ENCODE results near the gene CAPN11. TPM values are rescaled to one million over a fixed set of nuclear protein-coding genes. Genes with fewer than 3 reads are reported as not detected.

The CAPN11 gene
- total RNA-seq, 2 experiments from 2014 or later: not detected

- Histone ChIP-seq H3K4me3 (ENCODE audit: low read depth, low read length, poor library complexity, severe bottlenecking) (no peak overlapping the region), H3K4me1 (ENCODE audit: insufficient read depth, low read length, poor library complexity, severe bottlenecking) (no peaks in the 10 kb centered on the region), H3K36me3 (ENCODE audit: insufficient read depth, low read length) (no peaks in the 10 kb centered on the region), H3K9me2 (ENCODE audit: insufficient read depth, low read length) (no peaks in the 10 kb centered on the region), H3K27ac (ENCODE audit: low read depth, low read length, poor library complexity, severe bottlenecking) (no peak overlapping the region), H3K9me3 (ENCODE audit: low read length) (no peaks in the 10 kb centered on the region), H4K20me1 (ENCODE audit: insufficient read depth, low read length) (no peaks in the 10 kb centered on the region), H3K79me2 (ENCODE audit: insufficient read depth, low read depth, low read length) (no peaks in the 10 kb centered on the region), H2AFZ (ENCODE audit: low read length) (no peak overlapping the region), H3K4me2 (ENCODE audit: low read length) (no peak overlapping the region)
- ChIA-PET POLR2A (interaction anchor here (0.8 to 1.9 kb wide), 2 partner anchors 13 to 48 kb away, joined by 3 to 5 read pairs; no protein-coding TSS in a partner anchor), CTCF (ENCODE audit: unreplicated experiment) (no interaction called here)
- intact Hi-C loops (cut with micrococcal nuclease; ENCODE audit: unreplicated experiment): no loop called here
- no peak for DNase-seq (ENCODE audit: low spot score)
- no peak for TF ChIP-seq EZH2phosphoT487 (IDR thresholded peaks at IDR 0.05; ENCODE audit: borderline replicate concordance, low read depth, low read length)
- TF ChIP-seq, protein P1, sequence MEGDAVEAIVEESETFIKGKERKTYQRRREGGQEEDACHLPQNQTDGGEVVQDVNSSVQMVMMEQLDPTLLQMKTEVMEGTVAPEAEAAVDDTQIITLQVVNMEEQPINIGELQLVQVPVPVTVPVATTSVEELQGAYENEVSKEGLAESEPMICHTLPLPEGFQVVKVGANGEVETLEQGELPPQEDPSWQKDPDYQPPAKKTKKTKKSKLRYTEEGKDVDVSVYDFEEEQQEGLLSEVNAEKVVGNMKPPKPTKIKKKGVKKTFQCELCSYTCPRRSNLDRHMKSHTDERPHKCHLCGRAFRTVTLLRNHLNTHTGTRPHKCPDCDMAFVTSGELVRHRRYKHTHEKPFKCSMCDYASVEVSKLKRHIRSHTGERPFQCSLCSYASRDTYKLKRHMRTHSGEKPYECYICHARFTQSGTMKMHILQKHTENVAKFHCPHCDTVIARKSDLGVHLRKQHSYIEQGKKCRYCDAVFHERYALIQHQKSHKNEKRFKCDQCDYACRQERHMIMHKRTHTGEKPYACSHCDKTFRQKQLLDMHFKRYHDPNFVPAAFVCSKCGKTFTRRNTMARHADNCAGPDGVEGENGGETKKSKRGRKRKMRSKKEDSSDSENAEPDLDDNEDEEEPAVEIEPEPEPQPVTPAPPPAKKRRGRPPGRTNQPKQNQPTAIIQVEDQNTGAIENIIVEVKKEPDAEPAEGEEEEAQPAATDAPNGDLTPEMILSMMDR (conservative IDR thresholded peaks at IDR 0.05; ENCODE audit: low read length): no peak
- BruUV-seq (replicated peaks): no TSS peak
Observed at GRCh38 chr6:44176130-44176761, 17.6 kb downstream of the CAPN11 start.

DNA sequence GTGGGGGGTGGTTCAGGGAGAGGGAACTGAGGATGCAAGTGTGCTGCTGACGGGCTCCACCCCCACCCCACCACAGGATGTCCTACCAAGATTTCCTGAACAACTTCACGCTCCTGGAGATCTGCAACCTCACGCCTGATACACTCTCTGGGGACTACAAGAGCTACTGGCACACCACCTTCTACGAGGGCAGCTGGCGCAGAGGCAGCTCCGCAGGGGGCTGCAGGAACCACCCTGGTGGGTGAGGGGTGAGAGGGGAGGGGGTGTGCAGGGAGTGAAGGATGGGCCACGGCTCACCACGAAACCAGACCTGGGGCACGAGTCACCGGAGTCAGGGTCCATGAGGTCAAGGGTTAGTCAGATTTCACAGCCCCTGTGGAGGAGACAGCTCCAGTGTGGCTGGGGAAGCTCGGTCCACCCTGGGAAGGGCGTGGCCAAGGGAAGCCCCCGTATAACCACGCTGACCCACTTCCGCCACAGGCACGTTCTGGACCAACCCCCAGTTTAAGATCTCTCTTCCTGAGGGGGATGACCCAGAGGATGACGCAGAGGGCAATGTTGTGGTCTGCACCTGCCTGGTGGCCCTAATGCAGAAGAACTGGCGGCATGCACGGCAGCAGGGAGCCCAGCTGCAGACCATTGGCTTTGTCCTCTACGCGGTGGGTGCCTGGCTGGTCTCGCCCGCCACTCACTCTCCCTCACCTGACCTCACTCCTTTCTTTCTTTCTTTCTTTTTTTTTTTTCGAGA is 18.3 kb downstream of the CAPN11 start:
- no peak overlapping the region for H3K4me3 ChIP-seq (ENCODE audit: low read depth, low read length, poor library complexity, severe bottlenecking)

More for the DNA sequence above, 18.3 kb downstream of the CAPN11 start:
- no peaks in the 10 kb centered on the region for H3K4me1 ChIP-seq (ENCODE audit: insufficient read depth, low read length, poor library complexity, severe bottlenecking)
- intact Hi-C loops (cut with micrococcal nuclease; ENCODE audit: unreplicated experiment): no loop called here
- H4K20me1 ChIP-seq (ENCODE audit: insufficient read depth, low read length): no peaks in the 10 kb centered on the region
- H3K9me3 ChIP-seq (ENCODE audit: low read length): no peaks in the 10 kb centered on the region
- ChIA-PET CTCF (ENCODE audit: unreplicated experiment) (no interaction called here), POLR2A (interaction anchor here (0.6 to 1.9 kb wide), 2 partner anchors 12 to 1655 kb away, joined by 5 to 6 read pairs; no protein-coding TSS in a partner anchor)
- H3K9me2 ChIP-seq (ENCODE audit: insufficient read depth, low read length): no peaks in the 10 kb centered on the region
- no peaks in the 10 kb centered on the region for H3K36me3 ChIP-seq (ENCODE audit: insufficient read depth, low read length)
- no peak overlapping the region for H3K27ac ChIP-seq (ENCODE audit: low read depth, low read length, poor library complexity, severe bottlenecking)
- no peak overlapping the region for H2AFZ ChIP-seq (ENCODE audit: low read length)
- no peaks in the 10 kb centered on the region for H3K79me2 ChIP-seq (ENCODE audit: insufficient read depth, low read depth, low read length)
- TF ChIP-seq, protein P1 (conservative IDR thresholded peaks at IDR 0.05; ENCODE audit: low read length): no peak
- TF ChIP-seq EZH2phosphoT487 (IDR thresholded peaks at IDR 0.05; ENCODE audit: borderline replicate concordance, low read depth, low read length): no peak
- DNase-seq (ENCODE audit: low spot score): no peak
- no TSS peak for BruUV-seq (replicated peaks)
- H3K4me2 ChIP-seq (ENCODE audit: low read length): no peak overlapping the region

Data from OCI-LY7 (cell line).